ENCODE measurements around the gene TCEA2. TPM values are rescaled to one million over a fixed set of nuclear protein-coding genes. Genes with fewer than 3 reads are reported as not detected.

Gene TCEA2
- total RNA-seq, 1 experiment from 2014 or later = 48.3 TPM

DNA sequence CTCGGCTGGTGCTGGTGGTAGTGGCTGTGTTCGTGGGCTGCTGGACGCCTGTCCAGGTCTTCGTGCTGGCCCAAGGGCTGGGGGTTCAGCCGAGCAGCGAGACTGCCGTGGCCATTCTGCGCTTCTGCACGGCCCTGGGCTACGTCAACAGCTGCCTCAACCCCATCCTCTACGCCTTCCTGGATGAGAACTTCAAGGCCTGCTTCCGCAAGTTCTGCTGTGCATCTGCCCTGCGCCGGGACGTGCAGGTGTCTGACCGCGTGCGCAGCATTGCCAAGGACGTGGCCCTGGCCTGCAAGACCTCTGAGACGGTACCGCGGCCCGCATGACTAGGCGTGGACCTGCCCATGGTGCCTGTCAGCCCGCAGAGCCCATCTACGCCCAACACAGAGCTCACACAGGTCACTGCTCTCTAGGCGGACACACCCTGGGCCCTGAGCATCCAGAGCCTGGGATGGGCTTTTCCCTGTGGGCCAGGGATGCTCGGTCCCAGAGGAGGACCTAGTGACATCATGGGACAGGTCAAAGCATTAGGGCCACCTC lies 35.5 kb downstream of the TCEA2 start:
- BruUV-seq (replicated peaks) = no TSS peak
- ChIA-PET POLR2A (no interaction called here), CTCF (interaction anchor here (1.3 kb wide), 1 partner anchor 15 kb away, joined by 5 read pairs; the partner anchor contains the start of gene LKAAEAR1)
- Histone ChIP-seq H3K4me1 (peaks cover 3% of the 10 kb centered on the region; the same call in 1 of the 2 replicates), H3K9me3 (no peaks in the 10 kb centered on the region), H3K4me3 (ENCODE audit: low read depth, low read length) (no peak overlapping the region), H3K27me3 (replicated peaks; ENCODE audit: control insufficient read depth, insufficient read depth, low read length) (peaks cover 4% of the 10 kb centered on the region; the same call in 1 of the 2 replicates), H3K36me3 (ENCODE audit: control insufficient read depth, insufficient read depth, low read length) (no peaks in the 10 kb centered on the region)
- TF ChIP-seq CTCF (IDR thresholded peaks at IDR 0.05; ENCODE audit: insufficient read depth in 1 of 2, low read depth in 1 of 2, low read length in 1 of 2, severe bottlenecking in 1 of 2, unreplicated experiment in 1 of 2) = no peak
- Mint-ChIP-seq H3K9me3 (ENCODE audit: unreplicated experiment) (peaks cover 14% of the 10 kb centered on the region), H3K4me1 (ENCODE audit: low read depth, unreplicated experiment) (no peaks in the 10 kb centered on the region), H3K36me3 (ENCODE audit: insufficient read depth, unreplicated experiment) (no peaks in the 10 kb centered on the region), H3K27me3 (ENCODE audit: insufficient read depth, unreplicated experiment) (peaks cover 10% of the 10 kb centered on the region), H3K4me3 (ENCODE audit: unreplicated experiment) (no peak overlapping the region), H3K27ac (ENCODE audit: unreplicated experiment) (no peak overlapping the region)
- intact Hi-C loops (cut with micrococcal nuclease; ENCODE audit: unreplicated experiment) = no loop called here
- no peak for DNase-seq

DNA sequence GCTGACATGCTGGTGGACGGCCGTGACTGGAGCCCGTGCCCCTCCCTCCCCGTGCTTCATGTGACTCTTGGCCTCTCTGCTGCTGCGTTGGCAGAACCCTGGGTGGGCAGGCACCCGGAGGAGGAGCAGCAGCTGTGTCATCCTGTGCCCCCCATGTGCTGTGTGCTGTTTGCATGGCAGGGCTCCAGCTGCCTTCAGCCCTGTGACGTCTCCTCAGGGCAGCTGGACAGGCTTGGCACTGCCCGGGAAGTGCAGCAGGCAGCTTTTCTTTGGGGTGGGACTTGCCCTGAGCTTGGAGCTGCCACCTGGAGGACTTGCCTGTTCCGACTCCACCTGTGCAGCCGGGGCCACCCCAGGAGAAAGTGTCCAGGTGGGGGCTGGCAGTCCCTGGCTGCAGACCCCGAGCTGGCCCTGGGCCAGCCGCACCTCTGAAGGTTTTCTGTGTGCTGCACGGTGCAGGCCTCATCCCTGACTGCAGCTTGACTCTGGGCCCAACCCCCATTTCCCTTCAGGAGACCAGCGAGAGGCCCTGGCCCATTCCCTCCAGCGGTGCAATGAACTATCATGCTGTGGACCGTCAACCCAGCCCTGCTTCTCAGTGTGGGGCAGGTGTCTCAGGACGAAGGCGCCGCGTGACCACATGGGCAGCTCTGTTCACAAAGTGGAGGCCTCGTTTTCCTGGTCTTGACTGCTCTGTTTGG lies 36.2 kb downstream of the TCEA2 start:
- peaks cover 12% of the 10 kb centered on the region for H3K27me3 Mint-ChIP-seq (ENCODE audit: insufficient read depth, unreplicated experiment)
- no peak overlapping the region for H3K4me3 Mint-ChIP-seq (ENCODE audit: unreplicated experiment)
- H3K9me3 Mint-ChIP-seq (ENCODE audit: unreplicated experiment) = peaks cover 14% of the 10 kb centered on the region
- H3K9me3 ChIP-seq = no peaks in the 10 kb centered on the region
- CTCF ChIA-PET = interaction anchor here (0.7 to 1.3 kb wide), 2 partner anchors 15 kb away, joined by 3 to 5 read pairs; partner anchors contain the start of gene LKAAEAR1
- H3K27me3 ChIP-seq (replicated peaks; ENCODE audit: control insufficient read depth, insufficient read depth, low read length) = peaks cover 4% of the 10 kb centered on the region; the same call in 1 of the 2 replicates
- no peak for TF ChIP-seq CTCF (IDR thresholded peaks at IDR 0.05; ENCODE audit: insufficient read depth in 1 of 2, low read depth in 1 of 2, low read length in 1 of 2, severe bottlenecking in 1 of 2, unreplicated experiment in 1 of 2)
- H3K36me3 ChIP-seq (ENCODE audit: control insufficient read depth, insufficient read depth, low read length) = no peaks in the 10 kb centered on the region
- no peaks in the 10 kb centered on the region for H3K4me1 Mint-ChIP-seq (ENCODE audit: low read depth, unreplicated experiment)
- POLR2A ChIA-PET = no interaction called here
- intact Hi-C loops (cut with micrococcal nuclease; ENCODE audit: unreplicated experiment) = no loop called here
- BruUV-seq (replicated peaks) = no TSS peak
- H3K4me1 ChIP-seq = peaks cover 3% of the 10 kb centered on the region; the same call in 1 of the 2 replicates
- no peaks in the 10 kb centered on the region for H3K36me3 Mint-ChIP-seq (ENCODE audit: insufficient read depth, unreplicated experiment)
- DNase-seq = no peak
- H3K4me3 ChIP-seq (ENCODE audit: low read depth, low read length) = no peak overlapping the region
- no peak overlapping the region for H3K27ac Mint-ChIP-seq (ENCODE audit: unreplicated experiment)

DNA sequence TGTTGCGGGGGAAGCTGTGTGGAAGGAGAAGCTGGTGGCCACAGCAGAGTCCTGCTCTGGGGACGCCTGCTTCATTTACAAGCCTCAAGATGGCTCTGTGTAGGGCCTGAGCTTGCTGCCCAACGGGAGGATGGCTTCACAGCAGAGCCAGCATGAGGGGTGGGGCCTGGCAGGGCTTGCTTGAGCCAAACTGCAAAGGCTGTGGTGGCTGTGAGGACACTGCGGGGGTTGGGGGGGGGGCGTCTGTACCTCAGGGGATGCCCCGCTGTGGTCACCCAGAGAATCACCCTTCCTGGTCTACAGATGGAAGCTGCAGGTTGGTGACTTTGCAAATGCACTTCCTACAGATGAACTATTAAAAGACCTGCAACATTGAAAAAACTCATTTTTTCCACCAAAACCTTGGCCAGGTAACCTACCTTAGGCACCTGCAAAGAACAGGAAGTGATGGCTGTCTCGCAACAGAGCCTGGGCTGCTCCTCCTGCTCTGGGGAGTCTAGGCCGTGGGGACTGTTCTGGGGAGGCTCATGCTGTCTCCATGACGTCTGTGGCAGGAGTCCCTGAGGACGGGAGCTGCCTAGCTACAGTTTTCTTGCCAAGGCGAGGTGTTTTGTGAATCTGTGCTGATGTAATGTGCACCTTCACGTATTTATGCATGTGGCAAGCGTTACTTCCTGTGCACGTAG lies 37.0 kb downstream of the TCEA2 start:
- Mint-ChIP-seq H3K4me1 (ENCODE audit: low read depth, unreplicated experiment) (no peaks in the 10 kb centered on the region), H3K9me3 (ENCODE audit: unreplicated experiment) (peaks cover 14% of the 10 kb centered on the region), H3K36me3 (ENCODE audit: insufficient read depth, unreplicated experiment) (no peaks in the 10 kb centered on the region), H3K4me3 (ENCODE audit: unreplicated experiment) (no peak overlapping the region), H3K27me3 (ENCODE audit: insufficient read depth, unreplicated experiment) (peaks cover 12% of the 10 kb centered on the region), H3K27ac (ENCODE audit: unreplicated experiment) (no peak overlapping the region)
- ChIA-PET POLR2A (no interaction called here), CTCF (no interaction called here)
- BruUV-seq (replicated peaks) = no TSS peak
- TF ChIP-seq CTCF (IDR thresholded peaks at IDR 0.05; ENCODE audit: insufficient read depth in 1 of 2, low read depth in 1 of 2, low read length in 1 of 2, severe bottlenecking in 1 of 2, unreplicated experiment in 1 of 2) = no peak
- intact Hi-C loops (cut with micrococcal nuclease; ENCODE audit: unreplicated experiment) = no loop called here
- Histone ChIP-seq H3K4me1 (peaks cover 3% of the 10 kb centered on the region; the same call in 1 of the 2 replicates), H3K36me3 (ENCODE audit: control insufficient read depth, insufficient read depth, low read length) (no peaks in the 10 kb centered on the region), H3K27me3 (replicated peaks; ENCODE audit: control insufficient read depth, insufficient read depth, low read length) (peaks cover 4% of the 10 kb centered on the region; the same call in 1 of the 2 replicates), H3K4me3 (ENCODE audit: low read depth, low read length) (no peak overlapping the region), H3K9me3 (no peaks in the 10 kb centered on the region)
- DNase-seq = no peak
